HL-60 (cell line): ENCODE measurements around the gene ZNF800.

Source experiments
- DNase-seq, 2 experiments: peaks; one replicate each; pipeline ENCODE4 v3.0.0-alpha.2; 2010 to 2020; ENCODE audit warnings: low read depth in 1 of 2, low spot score in 1 of 2
- H3K27ac ChIP-seq: fragments of 250-450 bp; sonication (Bioruptor Pico); replicated peaks from 2 replicates; pipeline ENCODE4 v1.5.1; 2020; ENCODE audit warnings: mild to moderate bottlenecking, moderate library complexity
- H3K27me3 ChIP-seq: fragments of 250-450 bp; sonication (Bioruptor Pico); 2 replicates; pipeline ENCODE4 v1.5.1; 2021; ENCODE audit warnings: mild to moderate bottlenecking, moderate library complexity; ENCODE audit not compliant: insufficient read depth, poor library complexity, severe bottlenecking
- H3K4me3 ChIP-seq: replicated peaks from 2 replicates; pipeline ENCODE4 v1.5.1; 2011; ENCODE audit warnings: mild to moderate bottlenecking, control low read depth, low read length; ENCODE audit not compliant: insufficient read depth
- CTCF ChIP-seq: IDR thresholded peaks from one replicate; pipeline ENCODE4 v1.5.1; 2011; ENCODE audit warnings: low read length, control low read depth, inconsistent platforms; ENCODE audit not compliant: insufficient read depth
- GABPA ChIP-seq: IDR thresholded peaks from 2 replicates; pipeline ENCODE4 v1.6.1; 2012; ENCODE audit warnings: low read depth
- POLR2AphosphoS5 ChIP-seq: IDR thresholded peaks from 2 replicates; pipeline ENCODE4 v1.6.1; 2012; ENCODE audit warnings: low read depth
- REST ChIP-seq: IDR thresholded peaks from 2 replicates; pipeline ENCODE4 v1.6.1; 2012; ENCODE audit warnings: low read depth; ENCODE audit not compliant: insufficient replicate concordance
- SPI1 ChIP-seq: IDR thresholded peaks from 2 replicates; pipeline ENCODE4 v1.6.1; 2012; ENCODE audit warnings: low read depth, mild to moderate bottlenecking, borderline replicate concordance

Gene ZNF800

GRCh38 chr7:127320974-127321373, 71.5 kb downstream of the ZNF800 start:
- DNase-seq = no peak
- Histone ChIP-seq H3K4me3 (no peak overlapping the region), H3K27me3 (peaks cover 7% of the 10 kb centered on the region), H3K27ac (no peak overlapping the region)
- no peak for TF ChIP-seq CTCF
- TF ChIP-seq GABPA = no peak
- no peak for TF ChIP-seq REST
- no peak for TF ChIP-seq POLR2AphosphoS5
- no peak for TF ChIP-seq SPI1
